Hematopoietic multipotent progenitor cell (in vitro differentiated cells): Measurements from ENCODE around the gene MCOLN3. TPM values are rescaled to one million over a fixed set of nuclear protein-coding genes. Genes with fewer than 3 reads are reported as not detected.
"Not testable (repeated sequence)": the region's sequence is repeated elsewhere in the genome, so short reads cannot be mapped to it uniquely, and the experiment has no call there.

Experiments
- DNase-seq, 3 donors: peaks; one replicate each; pipeline ENCODE4 v3.0.0-alpha.2; 2011 to 2015; ENCODE audit warnings: low read depth in 2 of 3, low spot score in 2 of 3
- total RNA-seq: library from RNA; depleted of rRNA; stranded (reverse); fragments of >200 nt; gene quantifications from one replicate; pipeline ENCODE4 v1.2.3, GENCODE V29; 2012

MCOLN3 gene
- total RNA-seq, 1 donor: under 0.01 TPM

DNA sequence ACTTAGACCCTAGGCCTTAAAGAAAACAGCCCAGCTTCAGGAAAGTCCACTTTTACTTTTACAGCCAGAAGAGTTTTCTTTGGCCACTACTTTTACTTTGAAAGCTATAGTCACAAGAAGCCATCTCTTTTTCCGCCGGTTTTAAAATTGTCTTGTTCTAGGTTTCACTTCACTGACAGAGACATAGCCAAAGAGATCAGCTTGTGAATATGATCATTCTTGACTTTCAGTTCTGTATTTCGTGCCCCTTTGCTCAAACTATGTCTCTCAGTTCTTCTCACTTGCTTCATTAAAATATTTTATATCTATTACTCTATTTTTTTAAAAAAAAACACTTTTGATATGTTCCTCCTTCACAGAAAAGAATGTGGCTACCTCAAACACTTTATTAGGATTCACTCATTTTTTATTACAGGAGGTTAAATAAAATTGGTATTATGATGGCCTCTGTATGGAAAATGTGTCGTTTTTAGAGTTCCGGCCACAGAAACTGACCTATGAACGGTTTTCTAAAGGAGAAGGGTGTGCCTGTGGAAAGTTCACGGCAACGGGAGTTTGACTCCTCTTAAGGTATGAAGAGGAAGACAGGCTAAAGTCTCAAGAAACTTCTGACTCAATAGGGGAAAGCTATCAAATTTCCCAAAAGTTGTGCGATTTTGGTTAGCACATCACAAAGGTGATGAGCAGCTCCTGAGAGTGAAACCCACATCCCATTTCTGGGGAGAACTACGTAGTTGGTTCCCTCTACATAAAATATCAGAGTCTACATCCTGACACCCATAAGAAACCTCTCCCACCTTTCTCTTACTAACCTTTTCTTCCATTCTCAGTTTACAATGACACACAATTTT lies 52.6 kb downstream of the MCOLN3 start:
- DNase-seq: no peak

DNA sequence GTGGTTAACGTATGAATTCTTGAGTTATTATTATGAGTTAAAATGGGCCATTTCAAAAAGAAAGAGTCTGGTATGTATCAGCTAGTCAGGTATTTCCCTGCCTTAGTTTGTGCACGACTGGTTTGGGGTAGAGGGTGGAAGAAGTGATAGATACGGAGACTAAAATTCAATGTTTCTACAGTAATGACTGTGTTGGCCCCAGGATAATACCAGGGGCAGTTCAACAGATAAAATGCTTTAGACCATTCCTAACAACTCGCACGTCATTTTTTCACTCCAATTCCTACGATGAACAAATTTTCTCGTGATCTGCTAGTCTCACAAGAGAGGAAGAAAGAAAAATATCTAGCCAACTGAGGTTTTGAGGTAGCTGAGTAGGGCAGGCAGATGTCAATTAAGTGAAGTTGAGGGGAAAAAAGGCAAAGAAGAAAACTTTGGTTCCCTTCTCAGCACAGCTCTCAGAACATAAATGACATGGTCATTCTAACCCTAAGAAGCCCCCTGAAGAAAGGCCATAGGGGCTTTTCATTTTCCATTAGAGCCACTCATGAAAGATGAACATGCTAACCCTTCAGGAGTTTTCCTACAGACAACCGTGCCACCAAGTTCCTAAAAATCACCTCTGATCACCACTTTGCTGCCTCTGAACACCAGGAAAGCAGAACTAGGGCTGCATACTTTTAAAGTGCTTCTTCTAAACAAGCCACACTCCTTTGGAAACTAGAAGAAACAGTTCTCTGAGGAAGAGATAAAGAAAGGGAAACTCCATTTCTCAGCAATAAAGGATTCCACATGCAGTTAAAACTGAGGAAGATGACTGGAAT lies 57.0 kb downstream of the MCOLN3 start:
- peak in 1 of 3 donors; percentile 40 for DNase-seq

DNA sequence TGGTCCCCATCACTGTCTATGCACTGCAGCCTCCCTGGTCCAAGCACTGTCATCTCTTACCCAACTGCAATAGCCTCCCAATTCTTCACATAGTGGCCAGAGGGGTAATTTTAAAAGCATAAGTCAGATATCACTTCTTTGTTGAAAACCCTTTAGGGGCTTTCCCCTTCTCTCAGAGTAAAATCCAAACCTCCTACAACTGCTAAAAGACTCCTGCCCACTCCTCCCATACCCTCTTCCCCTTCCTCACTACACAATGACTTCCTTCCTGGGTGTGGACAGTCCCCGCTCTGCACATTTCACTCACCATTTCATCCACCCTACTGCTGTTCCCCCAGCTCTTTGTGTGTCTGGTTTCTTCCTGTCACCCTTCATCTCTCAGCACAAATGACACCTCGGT lies 59.7 kb downstream of the MCOLN3 start:
- DNase-seq: no peak

GRCh38 chr1:84986561-84986960 lies 61.7 kb downstream of the MCOLN3 start:
- DNase-seq: not testable (repeated sequence)

GRCh38 chr1:84985365-84985764 lies 62.9 kb downstream of the MCOLN3 start:
- no peak for DNase-seq

DNA sequence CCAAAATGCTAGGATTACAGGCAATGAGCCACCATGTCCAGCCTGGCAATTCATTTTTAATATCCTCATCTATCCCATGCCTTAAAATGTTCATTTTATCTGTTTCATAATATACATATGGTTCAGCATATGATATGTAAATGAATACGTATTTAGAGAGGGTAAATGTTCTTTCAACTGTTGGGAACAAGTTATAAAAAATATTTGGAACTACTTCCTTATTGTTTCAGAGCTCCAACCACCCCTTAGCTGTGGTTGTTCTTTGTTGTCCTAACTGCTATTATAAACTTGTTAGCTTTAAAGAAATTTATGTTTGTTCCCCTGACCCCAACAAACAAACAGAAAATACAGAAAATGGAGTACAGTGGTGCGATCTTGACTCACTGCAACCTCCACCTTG lies 65.9 kb downstream of the MCOLN3 start:
- no peak for DNase-seq

GRCh38 chr1:84975035-84975434 lies 73.3 kb downstream of the MCOLN3 start:
- DNase-seq: no peak

DNA sequence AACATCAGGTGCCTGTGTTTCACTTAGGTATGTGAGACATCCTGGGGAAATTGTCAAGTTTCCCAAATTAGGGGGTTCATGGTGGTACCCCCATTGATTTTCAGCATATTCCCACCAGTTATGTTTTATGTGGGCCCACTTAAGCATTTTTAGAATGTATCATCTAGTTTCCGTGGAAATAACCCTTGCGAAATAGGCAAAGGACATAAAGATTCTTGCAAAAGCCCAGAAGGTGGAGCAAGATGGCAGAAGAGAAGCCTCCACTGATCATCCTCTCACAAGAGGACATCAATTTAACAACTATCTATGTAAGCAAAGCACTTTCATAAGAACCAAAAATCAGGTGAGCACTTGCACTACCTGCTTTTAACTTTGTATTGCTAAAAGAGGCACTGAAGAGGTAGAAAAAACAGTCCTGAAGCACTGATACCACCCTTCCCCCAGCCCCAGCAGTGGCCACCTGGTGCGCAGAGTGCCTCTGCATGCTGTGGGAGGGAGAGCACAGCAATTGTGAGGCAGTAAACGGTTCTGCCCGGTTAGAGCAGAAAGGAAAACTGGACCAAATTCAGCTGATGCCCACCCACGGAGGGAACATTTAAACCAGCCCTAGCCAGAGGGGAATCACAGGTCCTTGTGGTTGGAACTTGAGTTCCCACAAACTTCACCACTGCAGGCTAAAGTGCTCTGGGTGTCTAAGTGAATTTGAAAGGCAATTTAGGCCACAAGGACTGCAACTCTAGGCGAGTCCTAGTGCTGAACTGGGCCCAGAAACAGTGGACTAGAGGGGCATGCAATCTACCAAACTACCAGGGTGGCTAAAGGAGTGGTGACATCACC lies 74.6 kb downstream of the MCOLN3 start:
- peak in 1 of 3 donors; percentile 27 for DNase-seq

- no peak for DNase-seq
These were observed 75.8 kb downstream of the MCOLN3 start for GRCh38 chr1:84972377-84972987.

GRCh38 chr1:84971957-84972356 lies 76.3 kb downstream of the MCOLN3 start:
- no peak for DNase-seq

GRCh38 chr1:84969489-84970250 lies 78.6 kb downstream of the MCOLN3 start:
- no peak for DNase-seq

DNA sequence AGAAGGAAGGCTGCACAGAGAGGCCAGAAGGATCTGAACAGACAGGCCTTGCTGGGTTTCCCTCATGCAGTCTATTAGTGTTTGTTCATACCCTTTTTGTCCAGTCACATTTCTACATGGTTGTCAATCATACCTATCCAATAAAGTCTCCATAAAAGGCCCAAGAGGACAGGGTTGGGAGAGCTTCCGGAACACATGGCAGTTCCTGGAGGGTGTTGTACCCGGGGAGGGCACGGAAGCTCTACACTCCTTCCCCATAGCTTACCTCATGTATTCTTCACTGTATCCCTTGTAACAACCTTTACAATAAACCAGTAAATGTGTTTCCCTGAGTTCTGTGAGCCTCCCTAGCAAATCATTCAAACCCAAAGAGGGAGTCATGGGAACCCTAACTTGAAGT lies 79.4 kb downstream of the MCOLN3 start:
- DNase-seq: no peak

- DNase-seq: no peak
These were observed 80.2 kb downstream of the MCOLN3 start for GRCh38 chr1:84968101-84968500.

Other genes with a start within 250 kb of the MCOLN3 start
- 0.27 TPM for gene LPAR3, start 155.3 kb downstream of the MCOLN3 start, total RNA-seq
- gene MCOLN2, start 51.4 kb downstream of the MCOLN3 start, total RNA-seq: 1.1 TPM
- gene SYDE2, start 152.5 kb upstream of the MCOLN3 start, total RNA-seq: 3.2 TPM
- gene C1orf52, start 211.2 kb upstream of the MCOLN3 start, total RNA-seq: 21.0 TPM
- 12.9 TPM for gene BCL10, start 228.1 kb upstream of the MCOLN3 start, total RNA-seq